Measurements from ENCODE around the gene PARS2.
"Not testable (repeated sequence)": the region's sequence is repeated elsewhere in the genome, so short reads cannot be mapped to it uniquely, and the experiment has no call there.

PARS2 gene

GRCh38 chr1:54775828-54776721 is 11.8 kb upstream of the PARS2 start:
- DNase-seq (ENCODE audit: low read depth in 1 of 2, low spot score in 1 of 2), result not testable (repeated sequence)

DNA sequence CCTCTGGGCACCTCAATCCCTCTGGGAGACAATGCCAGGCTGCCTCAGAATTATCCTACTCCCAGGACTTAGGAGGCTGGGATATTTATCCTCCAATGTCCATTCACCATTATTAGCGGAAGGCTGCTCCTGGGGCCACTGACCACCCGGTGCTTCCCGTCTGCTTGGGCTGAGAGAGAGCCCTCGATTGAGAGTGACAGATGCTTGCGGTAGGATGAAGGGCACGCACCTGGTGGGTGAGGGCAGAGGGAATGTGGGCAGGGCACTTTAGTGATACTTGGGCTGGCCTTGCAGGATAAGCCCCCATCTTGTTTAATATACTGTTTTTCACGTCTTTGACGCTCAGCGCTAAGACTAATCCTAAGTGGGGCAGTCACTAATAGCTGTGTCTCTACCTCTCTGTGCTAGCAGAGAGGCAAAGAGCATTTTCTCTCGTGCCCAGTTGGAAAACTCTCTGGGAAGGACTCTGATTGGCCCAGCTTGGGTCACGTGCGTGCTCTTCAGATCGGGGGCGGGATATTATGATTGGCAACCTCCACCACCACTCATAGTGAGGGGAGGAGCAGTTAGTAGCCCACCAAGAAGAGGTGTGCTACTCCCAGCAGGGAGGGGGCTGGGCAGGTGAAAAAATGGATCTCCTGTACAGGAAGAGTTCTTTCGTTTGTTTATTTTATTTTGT is 10.6 kb upstream of the PARS2 start:
- DNase-seq (ENCODE audit: low read depth in 1 of 2, low spot score in 1 of 2), result no peak

DNA sequence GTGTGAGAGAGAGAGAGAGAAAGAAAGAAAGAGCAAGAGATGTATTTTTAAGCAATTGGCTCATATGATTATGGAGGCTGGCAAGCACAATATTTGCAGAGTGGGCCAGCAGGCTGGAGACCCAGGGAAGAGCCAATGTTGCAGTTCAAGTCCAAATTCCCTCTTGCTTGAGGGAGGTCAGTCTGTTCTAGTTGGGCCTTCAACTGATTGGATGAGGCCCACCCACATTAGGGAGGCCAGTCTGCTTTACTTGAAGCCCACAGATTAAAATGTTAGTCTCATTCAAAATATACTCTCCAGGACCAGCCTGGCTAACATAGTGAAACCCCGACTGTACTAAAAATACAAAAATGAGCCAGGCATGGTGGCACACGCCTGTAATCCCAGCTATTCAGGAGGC is 8.6 kb upstream of the PARS2 start:
- no peak for DNase-seq (ENCODE audit: low read depth in 1 of 2, low spot score in 1 of 2)

GRCh38 chr1:54768093-54768492 is 3.8 kb upstream of the PARS2 start:
- no peak for DNase-seq (ENCODE audit: low read depth in 1 of 2, low spot score in 1 of 2)

- DNase-seq (ENCODE audit: low read depth in 1 of 2, low spot score in 1 of 2), result no peak
Observed at GRCh38 chr1:54767526-54767925, 3.2 kb upstream of the PARS2 start.

GRCh38 chr1:54766726-54767125 is 2.4 kb upstream of the PARS2 start:
- no peak for DNase-seq (ENCODE audit: low read depth in 1 of 2, low spot score in 1 of 2)

GRCh38 chr1:54764922-54765561 is 719 bp upstream of the PARS2 start:
- DNase-seq (ENCODE audit: low read depth in 1 of 2, low spot score in 1 of 2), result no peak

DNA sequence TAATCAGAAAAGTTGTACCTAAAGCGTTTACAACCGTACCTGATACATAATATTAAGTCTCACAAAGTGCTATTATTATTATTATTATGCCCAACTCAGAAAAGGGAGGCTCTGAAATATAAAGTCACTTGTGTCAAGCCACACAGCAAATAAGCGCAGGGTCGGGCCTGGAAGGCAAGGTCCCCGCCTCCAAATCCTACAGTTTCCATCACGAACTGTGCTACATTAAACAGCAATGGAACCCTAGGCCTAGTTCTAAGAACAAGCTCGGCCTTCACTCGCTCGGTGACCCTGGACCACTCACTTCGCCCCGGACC is 549 bp downstream of the PARS2 start:
- no peak for DNase-seq (ENCODE audit: low read depth in 1 of 2, low spot score in 1 of 2)

- no peak for DNase-seq (ENCODE audit: low read depth in 1 of 2, low spot score in 1 of 2)
Observed at GRCh38 chr1:54758678-54759348, 5.5 kb downstream of the PARS2 start.

DNA sequence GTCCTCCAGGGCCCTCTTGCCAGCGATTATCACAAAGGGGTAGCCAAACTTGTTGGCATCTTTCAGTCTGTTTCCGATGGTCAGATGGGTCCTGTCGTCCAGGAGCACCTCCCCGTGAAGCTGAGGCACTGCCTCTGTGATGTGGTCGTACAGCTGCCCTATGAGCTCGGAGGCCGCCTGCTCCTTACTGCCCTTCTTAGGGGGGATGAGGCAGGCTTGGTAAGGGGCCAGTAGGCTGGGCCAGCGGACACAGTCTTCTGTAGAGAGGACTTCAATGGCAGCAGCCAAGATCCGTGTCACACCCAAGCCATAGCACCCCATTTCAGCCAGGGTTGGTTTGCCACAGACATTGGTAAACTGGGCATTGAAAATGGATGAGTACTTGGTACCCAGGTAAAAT is 6.5 kb downstream of the PARS2 start:
- no peak for DNase-seq (ENCODE audit: low read depth in 1 of 2, low spot score in 1 of 2)

GRCh38 chr1:54754486-54755285 is 9.6 kb downstream of the PARS2 start:
- no peak for DNase-seq (ENCODE audit: low read depth in 1 of 2, low spot score in 1 of 2)

DNA sequence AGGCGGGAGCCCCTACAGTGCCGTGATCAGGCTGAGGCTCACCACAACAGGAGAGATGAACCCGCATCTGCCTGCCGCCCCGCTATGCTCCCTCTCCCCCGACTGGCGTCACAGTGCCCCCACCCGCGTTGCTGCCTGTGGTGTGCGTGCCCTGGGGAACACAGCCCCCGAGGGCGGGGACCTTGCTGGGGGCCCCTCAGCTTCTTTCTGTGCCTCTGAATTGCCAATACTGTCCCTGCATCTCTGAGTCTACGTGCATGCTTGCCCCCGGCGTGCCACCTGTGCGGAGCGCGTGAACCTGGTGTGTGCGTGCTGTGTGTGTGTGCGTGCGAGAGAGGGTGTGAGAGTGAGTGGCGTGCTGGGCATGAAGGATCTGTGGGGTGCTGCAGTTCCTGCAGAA is 10.3 kb downstream of the PARS2 start:
- no peak for DNase-seq (ENCODE audit: low read depth in 1 of 2, low spot score in 1 of 2)

DNA sequence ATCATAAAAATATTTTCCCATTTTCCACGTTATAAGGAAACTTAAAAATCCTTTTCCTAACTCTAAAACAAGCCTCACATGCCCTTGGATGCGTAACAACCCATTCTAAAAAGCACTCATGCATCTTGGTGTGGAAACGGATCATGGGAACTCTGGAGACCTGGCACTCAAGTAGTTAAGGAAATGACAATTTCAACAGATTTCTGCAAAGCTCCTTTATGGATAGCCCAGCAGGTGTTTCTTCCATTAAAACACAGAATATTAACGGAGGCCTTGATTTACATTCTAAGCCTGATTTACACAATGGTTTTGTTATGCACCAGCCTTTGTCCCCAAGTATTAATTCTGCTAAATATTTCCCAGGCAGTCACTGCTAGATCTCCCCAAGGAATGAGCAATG is 12.9 kb downstream of the PARS2 start:
- no peak for DNase-seq (ENCODE audit: low read depth in 1 of 2, low spot score in 1 of 2)

DNA sequence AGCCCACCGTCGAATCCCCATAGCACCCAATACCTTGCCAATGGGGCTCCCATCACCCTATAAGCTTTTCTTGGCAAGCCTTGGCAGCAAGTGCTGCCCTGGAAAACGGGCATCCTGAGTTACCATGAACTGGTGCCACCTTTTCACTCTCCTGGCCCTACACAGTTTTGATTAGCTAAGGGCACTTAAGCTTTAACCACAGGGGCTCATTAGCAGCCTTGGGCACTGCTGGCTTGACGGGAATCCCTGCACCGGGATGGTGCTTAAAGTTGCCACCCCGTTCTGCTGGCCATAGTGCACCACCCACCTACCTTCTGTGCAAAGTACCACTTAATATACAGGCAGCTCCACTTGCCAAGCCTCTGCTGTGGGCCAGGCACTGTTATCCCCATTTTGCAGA is 13.7 kb downstream of the PARS2 start:
- no peak for DNase-seq (ENCODE audit: low read depth in 1 of 2, low spot score in 1 of 2)

DNA sequence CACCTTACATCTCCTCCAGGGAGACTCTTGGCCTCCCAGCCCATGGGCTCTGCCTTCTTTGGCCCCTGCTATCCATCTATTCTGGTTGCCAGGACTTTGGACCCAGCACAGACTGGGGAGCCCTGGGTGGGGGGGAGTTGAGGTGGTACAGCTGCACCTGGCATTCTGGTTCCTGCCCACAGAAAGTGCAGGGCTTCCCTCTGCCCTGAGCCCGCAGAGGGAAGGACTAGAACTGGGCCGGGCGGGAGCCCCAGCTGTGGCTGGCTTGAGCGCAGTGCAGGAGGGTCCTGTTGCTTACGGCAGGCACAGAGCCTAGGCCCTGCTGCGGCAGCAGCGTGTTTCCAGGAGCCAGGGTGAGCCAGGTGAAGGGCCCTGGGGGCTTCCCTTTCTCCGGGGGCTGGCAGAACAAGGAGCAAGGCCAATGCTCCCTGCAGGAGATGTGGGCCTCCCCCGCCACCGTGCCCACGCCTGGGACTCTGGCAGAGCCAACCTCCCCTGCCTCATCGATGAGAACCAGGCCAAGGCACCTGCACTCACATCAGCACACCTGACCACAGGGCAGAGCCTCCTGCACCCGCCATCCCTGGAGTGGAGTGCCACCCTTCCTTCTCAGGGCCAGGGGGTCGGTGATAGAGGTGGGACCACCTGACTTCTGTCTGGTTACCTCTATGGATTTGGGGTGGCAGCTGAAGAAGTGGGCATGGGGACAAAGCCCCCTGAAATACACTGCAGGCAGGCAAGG is 16.1 kb downstream of the PARS2 start:
- DNase-seq (ENCODE audit: low read depth in 1 of 2, low spot score in 1 of 2), result no peak

- no peak for DNase-seq (ENCODE audit: low read depth in 1 of 2, low spot score in 1 of 2)
Observed at GRCh38 chr1:54745864-54746263, 18.5 kb downstream of the PARS2 start.

- DNase-seq (ENCODE audit: low read depth in 1 of 2, low spot score in 1 of 2), result no peak
Observed at GRCh38 chr1:54745274-54745673, 19.0 kb downstream of the PARS2 start.

GRCh38 chr1:54744696-54745095 is 19.6 kb downstream of the PARS2 start:
- no peak for DNase-seq (ENCODE audit: low read depth in 1 of 2, low spot score in 1 of 2)

GRCh38 chr1:54743416-54744226 is 20.7 kb downstream of the PARS2 start:
- DNase-seq (ENCODE audit: low read depth in 1 of 2, low spot score in 1 of 2), result no peak

Measured in stimulated activated CD4-positive, alpha-beta T cell treated with anti-CD3 and anti-CD28 coated beads, Interleukin-15, amount 100 ng/mL, for 1 hour (primary cell).